ENCODE data around the gene MYO5B. TPM values are rescaled to one million over a fixed set of nuclear protein-coding genes. Genes with fewer than 3 reads are reported as not detected.
"Not testable (repeated sequence)": the region's sequence is repeated elsewhere in the genome, so short reads cannot be mapped to it uniquely, and the experiment has no call there.

The MYO5B gene
- total RNA-seq, 2 experiments from 2014 or later = 0.18 to 0.23 TPM

DNA sequence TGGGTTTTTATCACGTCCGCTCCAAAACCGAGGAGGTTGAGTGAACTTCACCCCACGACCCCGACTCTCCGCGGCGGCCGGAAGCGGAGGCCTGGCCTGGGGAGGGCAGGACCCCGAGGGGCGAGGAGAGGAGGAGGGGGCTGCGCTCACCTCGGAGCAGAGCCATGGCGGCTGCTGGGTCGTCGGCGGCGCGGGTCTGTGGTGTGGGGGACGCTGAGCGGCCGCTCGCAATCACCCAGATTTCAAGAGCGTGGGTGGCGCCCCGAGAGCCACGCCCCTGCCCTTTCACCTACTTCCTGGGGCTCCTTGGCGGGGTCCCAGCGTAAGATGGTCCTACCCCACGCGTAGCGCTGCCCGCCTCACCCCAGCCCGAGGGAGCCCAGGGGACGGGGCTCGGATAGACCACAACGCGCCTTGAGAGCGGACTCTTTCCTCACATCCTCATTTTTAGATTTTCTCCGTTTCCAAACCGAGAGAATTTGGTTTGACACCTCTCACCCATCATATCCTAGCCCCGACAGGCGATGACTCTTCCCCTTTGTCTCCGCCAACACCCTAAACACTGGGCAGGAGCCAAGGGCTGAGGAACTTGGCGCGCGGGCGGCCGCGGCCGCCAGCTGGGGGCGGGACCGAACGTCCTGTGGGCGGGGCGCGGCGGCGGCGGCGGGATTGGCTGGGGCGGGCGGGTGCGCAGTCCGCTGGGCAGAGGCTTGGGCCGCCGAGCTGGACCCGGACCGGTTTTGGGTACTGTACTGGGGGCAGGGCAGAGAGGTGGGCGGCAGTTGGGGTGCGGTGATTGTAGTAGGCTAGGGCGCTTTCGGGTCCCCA lies 381.4 kb downstream of the MYO5B start, which contains the start of gene ACAA2:
TSS of gene ACAA2 (minus strand) at position 215 of the 828 bp plus-strand sequence. CDS start at position 166, 49 bp downstream.
- POLR2A ChIA-PET = no interaction called here
- Mint-ChIP-seq H3K4me1 (peaks cover 47% of the 10 kb centered on the region), H3K27me3 (no peaks in the 10 kb centered on the region), H3K4me3 (peak within 1 kb of the TSS; percentile 93), H3K9me3 (ENCODE audit: low read depth) (peaks cover 10% of the 10 kb centered on the region), H3K27ac (peak within 1 kb of the TSS; percentile 98), H3K36me3 (ENCODE audit: low read depth) (peaks cover 30% of the 10 kb centered on the region)
- intact Hi-C loops (cut with DNase I, micrococcal nuclease) = loop anchor here (1.0 to 10.0 kb wide), 15 partner anchors 25 to 1881 kb away; partner anchors contain the start of genes C18orf32 (in 2 of the 2), CXXC1 (in 2 of the 2), DYM (in 2 of the 2) and SKA1 (in 2 of the 2)
- DNase-seq (peak; percentile 92), ATAC-seq (peak; percentile 93)
- CTCF ChIA-PET = interaction anchor here (0.6 kb wide), 1 partner anchor 65 kb away, joined by 3 read pairs; no protein-coding TSS in a partner anchor

DNA sequence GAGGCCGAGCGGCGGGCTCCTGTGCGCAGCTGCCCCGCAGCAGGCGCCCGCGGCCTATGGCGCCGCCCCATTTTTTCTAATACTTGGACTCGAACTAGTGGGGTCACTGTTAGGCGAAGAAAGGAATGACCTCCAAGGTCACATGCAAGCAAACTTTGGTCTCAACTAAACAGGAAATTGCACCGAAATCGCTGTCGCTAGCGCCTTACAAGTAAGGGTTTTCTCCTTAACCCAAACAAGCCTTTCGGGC lies 382.0 kb downstream of the MYO5B start:
- POLR2A ChIA-PET = no interaction called here
- DNase-seq = no peak
- H3K9me3 Mint-ChIP-seq (ENCODE audit: low read depth) = peaks cover 14% of the 10 kb centered on the region
- H3K4me1 Mint-ChIP-seq = peaks cover 42% of the 10 kb centered on the region
- CTCF ChIA-PET = interaction anchor here (0.6 kb wide), 1 partner anchor 65 kb away, joined by 3 read pairs; no protein-coding TSS in a partner anchor
- H3K4me3 Mint-ChIP-seq = peak overlapping the region; percentile 93
- H3K27me3 Mint-ChIP-seq = no peaks in the 10 kb centered on the region
- peak overlapping the region; percentile 98 for H3K27ac Mint-ChIP-seq
- no peak for ATAC-seq
- H3K36me3 Mint-ChIP-seq (ENCODE audit: low read depth) = peaks cover 34% of the 10 kb centered on the region
- intact Hi-C loops (cut with DNase I, micrococcal nuclease) = loop anchor here (1.0 to 10.0 kb wide), 15 partner anchors 24 to 1881 kb away; partner anchors contain the start of genes C18orf32 (in 2 of the 2), CXXC1 (in 2 of the 2), DYM (in 2 of the 2) and SKA1 (in 2 of the 2)

DNA sequence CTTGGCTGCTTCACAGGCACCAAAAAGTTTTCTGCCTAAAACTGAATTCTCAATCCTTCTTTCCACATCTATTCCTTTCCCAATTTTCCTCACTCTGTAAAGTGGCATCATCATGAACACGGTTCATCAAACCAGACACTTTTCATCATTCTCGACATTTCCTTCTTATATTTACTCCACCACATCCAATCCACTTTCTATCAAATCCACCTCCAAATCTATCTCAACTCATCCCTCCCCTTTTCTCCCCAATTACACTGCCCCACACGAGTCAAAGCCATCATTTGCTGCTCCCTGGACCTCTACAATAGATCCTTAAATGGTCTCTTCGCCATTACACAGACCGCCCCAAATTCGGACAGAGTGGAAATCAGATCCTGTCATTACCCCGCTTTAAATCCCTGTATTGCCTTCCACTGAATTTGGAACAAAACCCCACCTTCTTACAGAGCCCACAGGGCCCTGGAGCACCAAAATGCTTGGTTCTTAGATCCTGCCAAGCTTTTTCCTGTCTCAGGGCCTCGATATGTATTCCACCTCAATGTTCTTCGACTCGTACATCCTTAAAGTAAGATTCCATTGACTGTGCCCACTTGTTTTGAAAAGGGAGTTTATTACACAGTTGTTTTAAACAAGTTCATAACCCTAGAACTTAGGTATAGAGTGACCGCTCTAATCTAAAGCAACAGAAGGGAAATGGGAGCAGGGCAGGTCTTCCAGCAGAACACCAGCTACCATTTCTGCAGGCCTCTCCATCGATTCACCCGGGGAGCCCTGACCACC lies 382.5 kb downstream of the MYO5B start:
- Mint-ChIP-seq H3K4me1 (peaks cover 37% of the 10 kb centered on the region), H3K36me3 (ENCODE audit: low read depth) (peaks cover 34% of the 10 kb centered on the region), H3K27me3 (no peaks in the 10 kb centered on the region), H3K9me3 (ENCODE audit: low read depth) (peaks cover 14% of the 10 kb centered on the region), H3K4me3 (peak overlapping the region; percentile 93), H3K27ac (peak overlapping the region; percentile 98)
- intact Hi-C loops (cut with DNase I, micrococcal nuclease) = loop anchor here (1.0 to 10.0 kb wide), 15 partner anchors 24 to 1880 kb away; partner anchors contain the start of genes C18orf32 (in 2 of the 2), CXXC1 (in 2 of the 2), DYM (in 2 of the 2) and SKA1 (in 2 of the 2)
- CTCF ChIA-PET = interaction anchor here (0.6 kb wide), 1 partner anchor 66 kb away, joined by 3 read pairs; no protein-coding TSS in a partner anchor
- POLR2A ChIA-PET = no interaction called here
- DNase-seq (no peak), ATAC-seq (no peak)

DNA sequence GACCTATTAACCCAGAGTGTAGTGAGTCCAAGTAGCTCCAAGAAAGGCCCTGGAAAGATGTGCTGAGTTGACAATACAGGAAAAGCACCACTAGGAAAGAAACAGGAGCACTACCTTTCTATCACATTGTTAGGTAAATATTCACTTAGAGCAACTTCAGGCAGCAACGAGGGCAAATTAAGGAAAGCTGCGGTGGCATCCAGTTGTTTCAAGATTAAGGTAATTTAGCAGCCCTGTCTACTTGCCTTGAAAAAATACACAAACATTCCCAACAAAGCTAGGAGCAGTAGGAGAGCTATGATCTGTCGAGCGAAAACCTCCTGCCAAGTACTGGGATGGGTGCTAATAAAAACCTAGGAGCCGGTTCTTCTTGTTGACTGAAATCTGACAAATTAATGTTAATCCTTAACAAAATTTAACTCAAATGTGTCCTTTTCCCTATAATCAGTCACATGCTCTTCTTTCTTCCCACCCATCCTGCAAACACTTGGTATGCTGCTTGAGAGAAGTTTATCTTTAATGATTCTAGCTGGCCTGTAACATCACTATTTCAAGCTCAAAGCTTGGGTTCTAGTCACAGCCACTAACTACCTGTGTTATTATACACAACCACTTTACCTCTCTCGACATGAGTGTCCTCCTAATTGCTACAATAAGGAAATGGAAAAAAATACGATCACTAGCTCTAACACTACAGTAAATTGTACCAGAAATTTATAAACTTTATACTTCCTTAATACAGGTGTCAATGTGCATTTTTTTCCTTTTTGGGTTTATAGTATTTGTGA lies 383.6 kb downstream of the MYO5B start:
- ATAC-seq (no peak), DNase-seq (no peak)
- Mint-ChIP-seq H3K27ac (no peak overlapping the region), H3K4me3 (peak overlapping the region; percentile 93), H3K27me3 (no peaks in the 10 kb centered on the region), H3K9me3 (ENCODE audit: low read depth) (peaks cover 14% of the 10 kb centered on the region), H3K36me3 (ENCODE audit: low read depth) (peaks cover 31% of the 10 kb centered on the region), H3K4me1 (peaks cover 32% of the 10 kb centered on the region)
- ChIA-PET CTCF (interaction anchor here (1.2 kb wide), 1 partner anchor 12 kb away, joined by 3 read pairs; no protein-coding TSS in a partner anchor), POLR2A (no interaction called here)
- intact Hi-C loops (cut with DNase I, micrococcal nuclease) = loop anchor here (5.0 to 10.0 kb wide), 7 partner anchors 453 to 1879 kb away; partner anchors contain the start of genes CFAP53 (in 1 of the 2), CXXC1 (in 1 of the 2), SKA1 (in 1 of the 2) and SMAD2 (in 1 of the 2)

DNA sequence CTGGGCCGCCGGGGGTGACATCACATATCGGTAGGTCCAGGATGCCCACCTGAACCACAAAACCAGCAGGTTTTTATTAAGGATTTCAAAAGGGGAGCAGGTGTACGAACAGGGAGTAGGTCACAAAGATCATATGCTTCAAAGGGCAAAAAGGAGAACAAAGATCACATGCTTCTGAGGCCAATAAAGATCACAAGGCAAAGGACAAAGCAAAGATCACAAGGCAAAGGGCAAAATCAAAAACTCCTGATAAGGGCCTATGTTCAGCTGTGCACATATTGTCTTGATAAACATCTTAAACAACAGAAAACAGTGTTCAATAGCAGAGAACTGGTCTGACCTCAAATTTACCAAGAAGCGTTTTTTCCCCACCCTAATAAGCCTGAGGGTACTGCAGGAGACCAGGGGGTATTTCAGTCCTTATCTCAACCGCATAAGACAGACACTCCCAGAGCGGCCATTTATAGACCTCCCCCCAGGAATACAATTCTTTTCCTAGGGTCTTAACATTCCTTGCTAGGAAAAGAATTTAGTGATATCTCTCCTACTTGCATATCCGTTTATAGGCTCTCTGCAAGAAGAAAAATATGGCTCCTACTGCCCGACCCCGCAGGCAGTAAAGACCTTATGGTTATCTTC lies 386.3 kb downstream of the MYO5B start:
- ATAC-seq = not testable (repeated sequence)
- H3K36me3 Mint-ChIP-seq (ENCODE audit: low read depth) = peaks cover 28% of the 10 kb centered on the region
- CTCF ChIA-PET = interaction anchor here (0.6 kb wide), 1 partner anchor 248 kb away, joined by 3 read pairs; no protein-coding TSS in a partner anchor

DNA sequence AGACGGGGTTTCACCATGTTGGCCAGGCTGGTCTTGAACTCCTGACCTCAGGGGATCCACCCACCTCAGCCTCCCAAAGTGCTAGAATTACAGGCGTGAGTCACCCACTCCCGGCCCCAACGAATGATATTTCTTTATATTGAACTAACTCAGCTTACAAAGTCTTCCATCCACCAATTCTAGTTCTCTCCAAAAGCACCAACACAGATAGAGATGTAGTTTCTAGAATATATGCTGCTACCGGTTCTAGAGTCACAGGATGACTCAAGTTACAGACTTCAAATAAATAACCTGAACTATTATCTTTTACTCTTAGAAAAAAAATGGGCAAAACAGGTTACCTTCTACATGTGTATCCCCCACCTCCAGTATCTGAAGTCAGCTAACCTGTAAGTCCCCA lies 390.9 kb downstream of the MYO5B start:
- peaks cover 8% of the 10 kb centered on the region for H3K9me3 Mint-ChIP-seq (ENCODE audit: low read depth)
- intact Hi-C loops (cut with DNase I, micrococcal nuclease) = no loop called here
- peaks cover 11% of the 10 kb centered on the region for H3K4me1 Mint-ChIP-seq
- H3K4me3 Mint-ChIP-seq = no peak overlapping the region
- H3K27me3 Mint-ChIP-seq = no peaks in the 10 kb centered on the region
- ChIA-PET POLR2A (no interaction called here), CTCF (interaction anchor here (0.9 kb wide), 2 partner anchors 15 to 78 kb away, joined by 3 to 4 read pairs; no protein-coding TSS in a partner anchor)
- ATAC-seq = peak; percentile 53
- DNase-seq = no peak
- H3K36me3 Mint-ChIP-seq (ENCODE audit: low read depth) = peaks cover 28% of the 10 kb centered on the region
- H3K27ac Mint-ChIP-seq = no peak overlapping the region

More for the DNA sequence above, 386.3 kb downstream of the MYO5B start:
- Mint-ChIP-seq H3K4me1 (peaks cover 29% of the 10 kb centered on the region), H3K9me3 (ENCODE audit: low read depth) (peaks cover 14% of the 10 kb centered on the region)
- H3K27me3 Mint-ChIP-seq; intact Hi-C loops (cut with DNase I, micrococcal nuclease); DNase-seq; POLR2A ChIA-PET; H3K4me3 Mint-ChIP-seq; H3K27ac Mint-ChIP-seq: not testable (repeated sequence)

DNA sequence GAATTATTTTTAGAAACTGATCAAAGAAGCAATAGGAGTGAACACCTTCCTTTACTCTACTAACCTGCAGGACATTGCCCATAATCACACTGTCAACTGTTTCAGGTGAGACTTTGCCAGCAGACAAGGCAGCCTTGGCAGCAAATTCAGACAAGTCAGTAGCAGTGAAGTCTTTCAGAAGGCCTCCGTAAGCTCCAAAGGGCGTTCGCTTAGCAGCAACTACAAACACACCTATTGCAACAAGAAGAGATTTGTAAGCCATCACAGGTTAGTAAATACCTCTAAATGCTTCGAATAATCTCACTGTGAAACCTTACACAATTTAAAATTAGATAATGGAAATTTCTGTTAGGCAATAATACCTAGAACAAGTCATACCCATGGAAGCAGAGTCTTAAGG lies 392.3 kb downstream of the MYO5B start:
- CTCF ChIA-PET = interaction anchor here (1.4 kb wide), 1 partner anchor 14 kb away, joined by 3 read pairs; no protein-coding TSS in a partner anchor
- ATAC-seq = no peak

DNA sequence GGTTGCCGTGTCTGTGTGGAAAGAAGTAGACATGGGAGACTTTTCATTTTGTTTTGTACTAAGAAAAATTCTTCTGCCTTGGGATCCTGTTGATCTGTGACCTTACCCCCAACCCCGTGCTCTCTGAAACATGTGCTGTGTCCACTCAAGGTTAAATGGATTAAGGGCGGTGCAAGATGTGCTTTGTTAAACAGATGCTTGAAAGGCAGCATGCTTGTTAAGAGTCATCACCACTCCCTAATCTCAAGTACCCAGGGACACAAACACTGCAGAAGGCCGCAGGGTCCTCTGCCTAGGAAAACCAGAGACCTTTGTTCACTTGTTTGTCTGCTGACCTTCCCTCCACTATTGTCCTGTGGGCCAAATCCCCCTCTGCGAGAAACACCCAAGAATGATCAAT lies 394.5 kb downstream of the MYO5B start:
- ATAC-seq; H3K27ac Mint-ChIP-seq; DNase-seq; intact Hi-C loops (cut with DNase I, micrococcal nuclease); H3K9me3 Mint-ChIP-seq (ENCODE audit: low read depth); CTCF ChIA-PET; H3K4me3 Mint-ChIP-seq; POLR2A ChIA-PET; H3K27me3 Mint-ChIP-seq: not testable (repeated sequence)
- H3K36me3 Mint-ChIP-seq (ENCODE audit: low read depth) = peaks cover 28% of the 10 kb centered on the region
- H3K4me1 Mint-ChIP-seq = peaks cover 23% of the 10 kb centered on the region

More for the DNA sequence above, 392.3 kb downstream of the MYO5B start:
- Mint-ChIP-seq H3K27ac (no peak overlapping the region), H3K27me3 (no peaks in the 10 kb centered on the region), H3K36me3 (ENCODE audit: low read depth) (peaks cover 25% of the 10 kb centered on the region), H3K4me1 (peaks cover 11% of the 10 kb centered on the region), H3K9me3 (ENCODE audit: low read depth) (no peaks in the 10 kb centered on the region), H3K4me3 (no peak overlapping the region)
- no peak for DNase-seq
- POLR2A ChIA-PET = no interaction called here
- intact Hi-C loops (cut with DNase I, micrococcal nuclease) = no loop called here

DNA sequence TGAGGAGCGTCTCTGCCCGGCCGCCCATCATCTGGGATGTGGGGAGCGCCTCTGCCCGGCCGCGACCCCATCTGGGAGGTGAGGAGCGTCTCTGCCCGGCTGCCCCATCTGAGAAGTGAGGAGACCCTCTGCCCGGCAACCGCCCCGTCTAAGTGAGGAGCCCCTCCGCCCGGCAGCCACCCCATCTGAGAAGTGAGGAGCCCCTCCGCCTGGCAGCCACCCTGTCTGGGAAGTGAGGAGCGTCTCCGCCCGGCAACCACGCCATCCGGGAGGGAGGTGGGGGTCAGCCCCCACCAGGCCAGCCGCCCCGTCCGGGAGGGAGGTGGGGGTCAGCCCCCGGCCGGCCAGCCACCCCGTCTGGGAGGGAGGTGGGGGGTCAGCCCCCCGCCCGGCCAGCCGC lies 395.1 kb downstream of the MYO5B start:
- ATAC-seq; H3K27ac Mint-ChIP-seq; DNase-seq; H3K9me3 Mint-ChIP-seq (ENCODE audit: low read depth); H3K4me3 Mint-ChIP-seq; H3K27me3 Mint-ChIP-seq; POLR2A ChIA-PET; intact Hi-C loops (cut with DNase I, micrococcal nuclease); CTCF ChIA-PET: not testable (repeated sequence)
- H3K36me3 Mint-ChIP-seq (ENCODE audit: low read depth) = peaks cover 32% of the 10 kb centered on the region
- peaks cover 22% of the 10 kb centered on the region for H3K4me1 Mint-ChIP-seq

DNA sequence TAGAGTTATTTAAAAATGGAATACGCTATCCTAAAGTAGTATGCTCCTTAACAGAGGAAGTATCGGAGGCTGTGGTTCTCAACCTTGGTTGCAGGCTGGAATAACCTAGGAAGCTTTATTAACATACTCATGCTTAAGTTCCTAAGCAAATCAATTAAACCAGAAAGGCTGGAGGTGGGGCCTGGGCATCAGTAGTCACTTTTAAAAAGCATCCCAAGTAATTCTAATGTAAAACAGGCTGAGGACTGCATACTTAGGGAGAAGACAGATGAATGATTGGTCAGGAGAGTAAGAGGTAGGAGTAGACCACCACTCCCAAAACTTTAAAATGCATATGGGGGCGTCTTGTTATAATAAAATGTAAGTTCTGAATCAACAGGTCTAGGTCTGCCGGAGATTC lies 396.9 kb downstream of the MYO5B start:
- intact Hi-C loops (cut with DNase I, micrococcal nuclease) = no loop called here
- ChIA-PET POLR2A (no interaction called here), CTCF (no interaction called here)
- H3K9me3 Mint-ChIP-seq (ENCODE audit: low read depth) = no peaks in the 10 kb centered on the region
- DNase-seq (no peak), ATAC-seq (no peak)
- H3K36me3 Mint-ChIP-seq (ENCODE audit: low read depth) = peaks cover 31% of the 10 kb centered on the region
- H3K27ac Mint-ChIP-seq = no peak overlapping the region
- H3K27me3 Mint-ChIP-seq = no peaks in the 10 kb centered on the region
- peaks cover 12% of the 10 kb centered on the region for H3K4me1 Mint-ChIP-seq
- H3K4me3 Mint-ChIP-seq = no peak overlapping the region

Data from activated CD4-positive, alpha-beta T cell treated with anti-CD3 and anti-CD28 coated beads for 36 hours (primary cell).